ENCODE measurements around the gene IP6K2.

IP6K2 gene

GRCh38 chr3:48672522-48672921 is 44.5 kb downstream of the IP6K2 start:
- Mint-ChIP-seq H3K9me3 (no peaks in the 10 kb centered on the region), H3K36me3 (peaks cover 18% of the 10 kb centered on the region), H3K4me3 (no peak overlapping the region), H3K27me3 (no peaks in the 10 kb centered on the region), H3K27ac (peak overlapping the region; percentile 17), H3K4me1 (peaks cover 12% of the 10 kb centered on the region)
- ATAC-seq: no peak

GRCh38 chr3:48664929-48665328 is 52.1 kb downstream of the IP6K2 start:
- Mint-ChIP-seq H3K9me3 (no peaks in the 10 kb centered on the region), H3K4me1 (peaks cover 29% of the 10 kb centered on the region), H3K27ac (no peak overlapping the region), H3K27me3 (peaks cover 21% of the 10 kb centered on the region), H3K36me3 (no peaks in the 10 kb centered on the region), H3K4me3 (no peak overlapping the region)
- ATAC-seq: no peak

GRCh38 chr3:48664313-48664644 is 52.7 kb downstream of the IP6K2 start:
- ATAC-seq: no peak
- H3K9me3 Mint-ChIP-seq: no peaks in the 10 kb centered on the region
- peaks cover 29% of the 10 kb centered on the region for H3K4me1 Mint-ChIP-seq
- H3K27ac Mint-ChIP-seq: no peak overlapping the region
- peak overlapping the region; percentile 89 for H3K4me3 Mint-ChIP-seq
- no peaks in the 10 kb centered on the region for H3K36me3 Mint-ChIP-seq
- H3K27me3 Mint-ChIP-seq: peaks cover 21% of the 10 kb centered on the region

DNA sequence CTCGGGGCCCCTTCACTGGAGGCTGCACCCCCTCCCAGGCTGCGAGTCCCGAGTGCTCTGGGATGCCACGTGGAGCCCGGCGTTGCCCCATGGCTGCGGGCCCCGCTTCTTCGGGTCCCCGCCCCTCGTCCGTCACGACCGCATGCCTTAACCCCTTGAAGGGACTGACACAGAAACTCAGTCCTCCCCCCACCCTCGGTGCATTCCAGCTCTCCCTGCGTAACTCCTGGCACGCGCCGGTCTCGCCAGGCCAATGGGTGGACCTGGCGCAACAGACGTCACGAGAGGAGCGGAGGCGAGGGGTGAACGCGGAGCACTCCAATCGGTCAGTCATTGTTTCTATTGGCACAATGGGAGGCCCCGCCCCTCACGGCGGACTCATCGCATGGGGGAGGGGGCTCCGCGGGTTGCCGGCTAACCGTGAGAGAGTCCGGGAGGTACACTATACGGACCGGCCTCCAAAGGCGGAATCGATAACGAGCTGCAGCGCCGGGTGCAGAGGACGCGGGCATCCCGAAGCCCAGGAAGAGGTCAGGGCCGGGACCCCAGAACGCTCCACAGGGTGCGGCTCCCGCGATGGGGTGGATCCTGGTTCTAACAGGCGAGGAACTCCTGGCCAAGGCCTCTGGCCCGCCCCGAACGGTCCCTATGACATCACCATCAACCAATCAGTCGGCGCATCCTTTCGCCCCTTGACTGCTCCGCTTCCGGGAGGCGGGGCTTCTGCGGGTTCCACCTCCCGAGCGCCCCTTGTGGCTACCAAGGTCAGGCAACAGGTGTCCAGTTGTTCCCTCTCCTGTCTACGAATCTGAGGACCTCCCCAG is 53.3 kb downstream of the IP6K2 start:
- no peaks in the 10 kb centered on the region for H3K36me3 Mint-ChIP-seq

DNA sequence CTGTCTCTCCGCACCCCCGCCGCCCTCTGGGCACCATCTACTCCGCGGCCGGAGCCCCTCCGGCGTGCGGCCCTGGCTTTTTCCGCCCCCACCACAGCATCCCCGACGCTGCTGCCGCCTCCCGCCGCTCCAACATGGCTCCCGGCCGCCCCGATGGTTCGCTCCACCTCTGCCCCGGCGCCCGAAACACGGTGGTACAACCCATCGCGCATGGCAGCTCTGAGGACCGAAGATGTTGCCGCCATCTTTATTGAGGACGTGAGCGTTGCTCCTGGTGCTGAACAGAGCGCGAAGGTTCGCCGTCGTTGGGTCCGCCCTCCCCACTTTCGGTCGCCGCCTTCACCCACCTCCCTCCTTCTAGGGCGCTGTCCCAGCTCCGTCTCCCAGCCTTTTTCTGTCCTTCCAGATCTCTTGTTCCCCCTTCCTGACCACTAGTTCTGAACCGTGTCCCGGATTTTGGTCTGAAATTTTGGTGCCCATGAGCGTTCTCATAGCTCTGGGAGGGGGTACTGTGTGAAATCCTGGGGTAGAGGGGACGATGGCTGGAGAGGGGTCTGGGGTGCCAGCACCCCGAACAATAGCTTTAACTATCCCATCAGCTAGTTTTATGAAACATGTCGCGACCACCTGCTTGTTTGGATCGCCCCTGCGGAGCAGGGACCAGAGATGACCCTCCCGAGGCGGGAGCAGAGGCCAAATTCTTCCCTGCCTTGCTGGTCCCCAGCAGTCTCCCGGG is 54.1 kb downstream of the IP6K2 start, which contains the start of gene CELSR3:
Gene CELSR3 (minus strand): TSS at position 134 of the 736 bp plus-strand sequence. CDS start 252 bp downstream, outside the sequence.
- ATAC-seq: peak; percentile 49
- H3K36me3 Mint-ChIP-seq: no peaks in the 10 kb centered on the region
- H3K27ac Mint-ChIP-seq: peak within 1 kb of the TSS; percentile 83
- H3K27me3 Mint-ChIP-seq: peaks cover 21% of the 10 kb centered on the region
- no peaks in the 10 kb centered on the region for H3K9me3 Mint-ChIP-seq
- peak within 1 kb of the TSS; percentile 89 for H3K4me3 Mint-ChIP-seq
- H3K4me1 Mint-ChIP-seq: peaks cover 29% of the 10 kb centered on the region

More for the DNA sequence above, 53.3 kb downstream of the IP6K2 start:
- H3K4me1 Mint-ChIP-seq: peaks cover 29% of the 10 kb centered on the region
- H3K9me3 Mint-ChIP-seq: no peaks in the 10 kb centered on the region
- peaks cover 21% of the 10 kb centered on the region for H3K27me3 Mint-ChIP-seq
- H3K27ac Mint-ChIP-seq: peak overlapping the region; percentile 83
- ATAC-seq: peak; percentile 94
- peak overlapping the region; percentile 89 for H3K4me3 Mint-ChIP-seq

DNA sequence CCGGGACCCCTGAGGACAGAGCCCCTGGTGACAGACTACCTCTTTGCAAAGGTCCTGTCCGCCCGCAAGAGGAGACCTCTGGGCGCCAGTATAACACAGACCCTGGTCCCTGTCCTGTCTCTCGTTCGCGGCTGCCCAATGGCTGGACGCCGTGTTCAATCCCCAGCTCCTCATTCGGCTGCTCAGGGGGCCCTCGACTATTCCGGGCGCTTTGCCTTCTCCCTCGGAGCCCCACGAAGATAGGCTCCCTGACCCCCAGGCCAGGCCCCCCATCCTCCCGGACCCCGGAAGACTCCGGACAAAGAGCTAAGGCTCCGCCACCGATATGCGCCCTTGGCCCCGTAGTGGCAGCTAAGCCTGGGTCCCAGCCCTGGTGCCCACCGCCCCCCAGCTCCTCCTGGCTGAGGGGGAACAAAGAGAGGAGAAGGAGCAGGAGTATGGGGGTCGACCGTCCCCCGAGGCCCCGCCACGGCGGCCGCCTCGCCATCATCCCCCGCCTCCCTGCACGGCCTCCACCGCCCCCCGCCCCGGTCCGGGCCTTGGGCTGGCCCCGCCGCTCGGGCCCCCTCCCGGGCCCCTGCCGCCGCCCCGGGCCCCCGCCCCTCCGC is 54.8 kb downstream of the IP6K2 start:
- ATAC-seq: peak; percentile 2
- H3K9me3 Mint-ChIP-seq: no peaks in the 10 kb centered on the region
- no peaks in the 10 kb centered on the region for H3K36me3 Mint-ChIP-seq
- H3K4me1 Mint-ChIP-seq: peaks cover 31% of the 10 kb centered on the region
- H3K27me3 Mint-ChIP-seq: peaks cover 21% of the 10 kb centered on the region
- H3K4me3 Mint-ChIP-seq: peak overlapping the region; percentile 60
- H3K27ac Mint-ChIP-seq: no peak overlapping the region

DNA sequence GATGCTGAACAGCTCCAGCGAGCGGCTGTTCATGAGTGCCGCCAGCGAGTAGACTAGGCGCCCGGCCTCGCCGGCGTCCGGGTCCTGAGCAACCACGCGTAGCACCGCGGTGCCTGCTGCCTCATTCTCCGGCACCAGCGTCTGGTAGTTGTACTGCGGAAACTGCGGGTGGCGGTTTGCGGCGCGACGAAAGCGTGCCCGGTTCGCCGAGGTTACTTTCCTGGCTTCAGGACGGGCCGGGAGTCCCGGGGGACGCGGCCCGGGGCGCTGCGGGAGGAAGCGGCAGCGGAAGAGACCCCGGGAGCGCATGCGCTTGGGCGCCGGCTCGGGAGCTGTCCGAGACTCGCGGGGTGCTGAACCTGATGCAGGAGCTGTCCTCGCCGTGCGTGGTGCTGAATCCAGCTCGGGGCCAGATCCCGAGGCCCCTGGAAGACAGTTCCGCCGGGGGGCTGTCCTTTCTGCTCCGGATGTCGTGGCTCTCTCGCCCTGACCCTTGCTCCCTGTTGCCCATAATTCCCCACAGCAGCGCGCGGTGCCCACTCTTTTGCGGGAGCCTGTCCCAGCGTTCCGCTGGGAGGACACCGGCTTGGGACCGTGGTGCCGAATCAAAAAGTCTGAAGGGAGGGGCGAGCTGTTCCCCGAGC is 55.4 kb downstream of the IP6K2 start:
- Mint-ChIP-seq H3K36me3 (no peaks in the 10 kb centered on the region), H3K27me3 (peaks cover 21% of the 10 kb centered on the region), H3K4me1 (peaks cover 37% of the 10 kb centered on the region), H3K9me3 (no peaks in the 10 kb centered on the region), H3K4me3 (peak overlapping the region; percentile 60), H3K27ac (no peak overlapping the region)
- ATAC-seq: no peak

- peaks cover 39% of the 10 kb centered on the region for H3K4me1 Mint-ChIP-seq
- peak overlapping the region; percentile 41 for H3K4me3 Mint-ChIP-seq
- H3K27me3 Mint-ChIP-seq: peaks cover 21% of the 10 kb centered on the region
- no peak for ATAC-seq
- no peak overlapping the region for H3K27ac Mint-ChIP-seq
- H3K9me3 Mint-ChIP-seq: no peaks in the 10 kb centered on the region
- no peaks in the 10 kb centered on the region for H3K36me3 Mint-ChIP-seq
Measured at GRCh38 chr3:48660800-48661400, 56.1 kb downstream of the IP6K2 start.

- ATAC-seq: no peak
- H3K4me3 Mint-ChIP-seq: peak overlapping the region; percentile 79
- peaks cover 35% of the 10 kb centered on the region for H3K4me1 Mint-ChIP-seq
- H3K27ac Mint-ChIP-seq: peak overlapping the region; percentile 83
- H3K9me3 Mint-ChIP-seq: no peaks in the 10 kb centered on the region
- no peaks in the 10 kb centered on the region for H3K36me3 Mint-ChIP-seq
- no peaks in the 10 kb centered on the region for H3K27me3 Mint-ChIP-seq
Measured at GRCh38 chr3:48656841-48657281, 60.2 kb downstream of the IP6K2 start.

DNA sequence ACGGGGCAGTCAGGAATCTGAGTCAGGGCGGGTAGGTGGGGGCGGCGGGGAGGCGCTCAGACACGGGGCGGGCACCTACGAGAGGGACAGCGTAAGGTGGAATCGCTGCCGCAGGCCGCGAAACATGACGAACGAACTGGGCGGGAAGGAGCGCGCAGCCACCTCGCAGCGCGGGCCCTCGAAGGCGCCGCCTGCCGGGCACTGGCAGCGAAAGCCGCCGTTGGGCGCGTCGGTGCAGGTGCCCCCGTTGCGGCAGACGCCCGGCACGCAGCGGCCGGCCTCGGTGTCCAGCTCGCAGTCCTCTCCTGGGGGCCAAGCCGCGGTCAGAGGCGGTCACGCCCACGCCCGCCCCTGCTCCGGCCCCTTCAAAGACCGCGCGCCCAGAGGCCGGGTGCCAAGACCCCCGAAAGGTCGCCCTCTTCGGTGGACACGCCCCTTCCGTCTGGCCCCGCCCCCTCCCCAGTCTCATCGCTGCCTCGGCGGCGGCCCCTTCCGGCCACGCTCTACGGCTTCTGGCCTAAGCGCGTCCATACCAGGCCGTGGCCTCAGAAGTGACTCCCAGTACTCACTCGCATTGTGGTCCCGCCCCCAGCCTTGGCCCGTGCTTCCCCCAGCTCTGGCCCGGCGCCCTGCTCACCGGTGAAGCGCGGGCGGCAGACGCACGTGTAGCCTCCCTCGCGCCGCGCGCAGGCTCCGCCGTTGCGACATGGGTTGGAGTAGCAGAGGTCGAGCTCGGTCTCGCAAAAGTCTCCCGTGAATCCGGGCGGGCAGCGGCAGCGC is 60.8 kb downstream of the IP6K2 start:
- Mint-ChIP-seq H3K27ac (peak overlapping the region; percentile 83), H3K27me3 (no peaks in the 10 kb centered on the region), H3K9me3 (no peaks in the 10 kb centered on the region), H3K36me3 (no peaks in the 10 kb centered on the region), H3K4me3 (peak overlapping the region; percentile 79), H3K4me1 (peaks cover 29% of the 10 kb centered on the region)
- ATAC-seq: peak; percentile 86

- no peaks in the 10 kb centered on the region for H3K36me3 Mint-ChIP-seq
- ATAC-seq: peak; percentile 52
- H3K27ac Mint-ChIP-seq: peak overlapping the region; percentile 83
- H3K4me3 Mint-ChIP-seq: peak overlapping the region; percentile 79
- H3K27me3 Mint-ChIP-seq: no peaks in the 10 kb centered on the region
- H3K9me3 Mint-ChIP-seq: no peaks in the 10 kb centered on the region
- peaks cover 28% of the 10 kb centered on the region for H3K4me1 Mint-ChIP-seq
Measured at GRCh38 chr3:48655606-48656005, 61.4 kb downstream of the IP6K2 start.

DNA sequence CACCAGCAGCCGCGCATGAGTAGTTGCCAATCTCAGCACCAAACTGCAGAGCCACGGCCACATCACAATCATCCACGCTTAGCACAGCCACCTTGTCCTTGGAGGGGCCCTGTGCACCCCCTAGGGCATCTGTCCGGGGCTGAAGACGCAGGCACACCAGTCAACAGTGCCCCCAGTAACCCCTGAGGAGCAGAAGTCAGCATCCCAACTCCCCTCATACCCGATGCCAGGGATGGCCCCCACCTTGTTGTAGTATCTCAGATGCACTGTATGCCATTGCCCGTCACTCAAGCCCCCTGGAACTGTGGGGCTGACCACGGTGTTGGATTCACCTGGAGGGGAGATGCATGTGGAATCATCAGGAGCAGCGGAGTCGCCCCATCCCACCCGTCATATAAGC is 62.0 kb downstream of the IP6K2 start:
- no peaks in the 10 kb centered on the region for H3K9me3 Mint-ChIP-seq
- no peaks in the 10 kb centered on the region for H3K27me3 Mint-ChIP-seq
- peak overlapping the region; percentile 79 for H3K4me3 Mint-ChIP-seq
- peak overlapping the region; percentile 83 for H3K27ac Mint-ChIP-seq
- H3K4me1 Mint-ChIP-seq: peaks cover 28% of the 10 kb centered on the region
- H3K36me3 Mint-ChIP-seq: no peaks in the 10 kb centered on the region
- ATAC-seq: no peak

DNA sequence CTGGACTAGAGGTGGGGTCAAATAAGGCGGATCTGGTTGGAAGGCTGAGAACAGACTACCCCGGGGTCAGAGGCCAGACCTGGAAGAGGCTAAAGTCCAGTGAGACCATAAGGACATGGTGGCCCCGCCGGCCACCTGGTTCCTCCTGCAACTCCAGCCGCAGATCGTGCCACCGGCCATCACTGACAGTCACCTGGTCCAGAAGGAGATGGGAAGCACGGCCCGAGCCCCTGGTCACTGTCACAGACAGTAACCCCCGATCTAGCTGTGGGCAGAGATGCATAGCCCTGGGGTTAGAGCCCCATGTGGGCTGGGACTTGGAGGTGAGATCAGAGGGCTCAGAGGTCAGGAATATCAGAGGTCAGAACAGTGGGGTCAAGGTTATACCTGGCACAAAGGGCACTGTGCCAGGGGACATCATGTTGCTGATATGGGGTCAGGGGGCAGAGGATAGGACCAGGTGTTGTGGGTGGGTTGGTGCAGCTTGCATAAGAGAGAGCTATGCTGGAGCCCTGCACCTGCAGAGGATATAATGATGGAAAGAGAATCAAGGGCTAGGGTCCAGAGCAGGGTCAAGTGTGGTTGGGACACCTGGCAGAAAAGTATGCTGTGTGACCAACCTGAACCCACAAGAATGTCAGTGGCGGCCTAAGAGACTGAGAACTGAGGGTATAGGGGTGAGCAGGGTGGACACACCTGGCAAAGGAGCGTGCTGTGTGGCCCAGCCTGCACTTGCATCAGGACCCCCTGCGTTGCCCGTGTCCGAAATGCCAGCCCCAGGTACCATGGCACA is 63.9 kb downstream of the IP6K2 start:
- H3K27me3 Mint-ChIP-seq: no peaks in the 10 kb centered on the region
- H3K36me3 Mint-ChIP-seq: no peaks in the 10 kb centered on the region
- H3K27ac Mint-ChIP-seq: no peak overlapping the region
- H3K4me1 Mint-ChIP-seq: peaks cover 28% of the 10 kb centered on the region
- no peak for ATAC-seq
- no peaks in the 10 kb centered on the region for H3K9me3 Mint-ChIP-seq
- no peak overlapping the region for H3K4me3 Mint-ChIP-seq

Data from stimulated activated memory B cell treated with anti-CD40 and anti-IgM and Interleukin-4, amounts not matched to agents 10 μg/mL and 1 μg/mL and 100 μg/mL, for 72 hours (primary cell).